ENCODE data around the gene CXCL6. TPM values are rescaled to one million over a fixed set of nuclear protein-coding genes. Genes with fewer than 3 reads are reported as not detected.

The CXCL6 gene
- total RNA-seq, 1 donor from 2014 or later = 16.7 TPM

GRCh38 chr4:73814679-73815078, 21.8 kb upstream of the CXCL6 start:
- Mint-ChIP-seq H3K27me3 (ENCODE audit: low read depth, unreplicated experiment) (no peaks in the 10 kb centered on the region), H3K4me1 (ENCODE audit: low read depth, unreplicated experiment) (peaks cover 33% of the 10 kb centered on the region), H3K27ac (ENCODE audit: unreplicated experiment) (no peak overlapping the region), H3K36me3 (ENCODE audit: low read depth, unreplicated experiment) (no peaks in the 10 kb centered on the region), H3K4me3 (ENCODE audit: unreplicated experiment) (no peak overlapping the region), H3K9me3 (ENCODE audit: unreplicated experiment) (peaks cover 1% of the 10 kb centered on the region)
- Histone ChIP-seq H3K36me3 (ENCODE audit: insufficient read depth, low read length) (no peaks in the 10 kb centered on the region), H3K27me3 (ENCODE audit: insufficient read depth, low read length) (no peaks in the 10 kb centered on the region), H3K9ac (ENCODE audit: low read length) (no peak overlapping the region), H3K79me2 (ENCODE audit: insufficient read depth, low read length) (no peaks in the 10 kb centered on the region), H4K20me1 (ENCODE audit: insufficient read depth, low read length) (no peaks in the 10 kb centered on the region), H3K4me3 (ENCODE audit: insufficient read depth, low read depth, low read length) (no peak overlapping the region), H3K4me2 (ENCODE audit: low read length) (no peak overlapping the region), H3K27ac (ENCODE audit: low read depth, low read length) (no peak overlapping the region), H3K9me3 (ENCODE audit: insufficient read depth, low read depth, low read length) (no peaks in the 10 kb centered on the region), H2AFZ (ENCODE audit: low read depth, low read length) (no peak overlapping the region), H3K4me1 (ENCODE audit: insufficient read depth, low read length) (peaks cover 15% of the 10 kb centered on the region)
- no peak for TF ChIP-seq EZH2 (IDR thresholded peaks at IDR 0.05; ENCODE audit: insufficient read depth, low read length)
- TF ChIP-seq CTCF (IDR thresholded peaks at IDR 0.05; ENCODE audit: insufficient read depth, low read depth, low read length) = no peak
- FAIRE-seq (no peak), DNase-seq (ENCODE audit: low read depth) (no peak)

GRCh38 chr4:73815145-73815544, 21.3 kb upstream of the CXCL6 start:
- peaks cover 1% of the 10 kb centered on the region for H3K9me3 Mint-ChIP-seq (ENCODE audit: unreplicated experiment)

More at GRCh38 chr4:73815145-73815544, 21.3 kb upstream of the CXCL6 start:
- Histone ChIP-seq H3K79me2 (ENCODE audit: insufficient read depth, low read length) (no peaks in the 10 kb centered on the region), H3K4me2 (ENCODE audit: low read length) (no peak overlapping the region), H3K4me3 (ENCODE audit: insufficient read depth, low read depth, low read length) (no peak overlapping the region), H3K27me3 (ENCODE audit: insufficient read depth, low read length) (no peaks in the 10 kb centered on the region), H3K9me3 (ENCODE audit: insufficient read depth, low read depth, low read length) (no peaks in the 10 kb centered on the region), H3K36me3 (ENCODE audit: insufficient read depth, low read length) (no peaks in the 10 kb centered on the region), H3K27ac (ENCODE audit: low read depth, low read length) (no peak overlapping the region), H3K9ac (ENCODE audit: low read length) (no peak overlapping the region), H3K4me1 (ENCODE audit: insufficient read depth, low read length) (peaks cover 15% of the 10 kb centered on the region), H2AFZ (ENCODE audit: low read depth, low read length) (no peak overlapping the region), H4K20me1 (ENCODE audit: insufficient read depth, low read length) (no peaks in the 10 kb centered on the region)
- Mint-ChIP-seq H3K27ac (ENCODE audit: unreplicated experiment) (no peak overlapping the region), H3K36me3 (ENCODE audit: low read depth, unreplicated experiment) (no peaks in the 10 kb centered on the region), H3K27me3 (ENCODE audit: low read depth, unreplicated experiment) (no peaks in the 10 kb centered on the region), H3K4me1 (ENCODE audit: low read depth, unreplicated experiment) (peaks cover 33% of the 10 kb centered on the region), H3K4me3 (ENCODE audit: unreplicated experiment) (no peak overlapping the region)
- DNase-seq (ENCODE audit: low read depth) (no peak), FAIRE-seq (no peak)
- no peak for TF ChIP-seq EZH2 (IDR thresholded peaks at IDR 0.05; ENCODE audit: insufficient read depth, low read length)
- no peak for TF ChIP-seq CTCF (IDR thresholded peaks at IDR 0.05; ENCODE audit: insufficient read depth, low read depth, low read length)

Measured in astrocyte (in vitro differentiated cells and primary cell).